Measurements from ENCODE around the gene CENPU.
"Not testable (repeated sequence)": the region's sequence is repeated elsewhere in the genome, so short reads cannot be mapped to it uniquely, and the experiment has no call there.

CENPU gene

GRCh38 chr4:184668511-184669114 is 65.3 kb downstream of the CENPU start:
- DNase-seq (ENCODE audit: insufficient read length, low spot score) = no peak
- TF ChIP-seq CTCF (IDR thresholded peaks at IDR 0.05; ENCODE audit: insufficient read depth, missing control alignments) = no peak
- no peak for FAIRE-seq

- no peak for DNase-seq (ENCODE audit: insufficient read length, low spot score)
- FAIRE-seq = no peak
- no peak for TF ChIP-seq CTCF (IDR thresholded peaks at IDR 0.05; ENCODE audit: insufficient read depth, missing control alignments)
Observed at GRCh38 chr4:184668096-184668495, 65.8 kb downstream of the CENPU start.

DNA sequence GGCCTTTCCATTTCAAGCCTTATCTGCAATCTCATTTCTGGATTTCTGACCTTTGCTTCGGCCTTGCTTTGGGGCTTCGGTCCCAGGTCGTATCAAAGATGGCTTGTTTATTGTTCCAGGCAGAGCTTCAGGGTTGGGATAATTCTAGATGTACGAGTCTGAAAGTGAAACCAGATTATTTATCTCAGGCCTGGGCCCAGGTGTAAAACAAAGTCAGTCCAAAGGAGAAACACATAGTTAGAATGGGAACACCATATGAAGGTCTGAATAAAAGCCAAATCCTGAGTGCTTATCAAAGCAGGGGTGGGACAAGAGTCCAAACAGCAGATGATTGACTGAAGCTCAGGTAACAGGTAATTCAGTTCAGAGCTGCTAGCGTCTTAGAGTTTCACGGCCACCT is 67.2 kb downstream of the CENPU start:
- no peak for FAIRE-seq

DNA sequence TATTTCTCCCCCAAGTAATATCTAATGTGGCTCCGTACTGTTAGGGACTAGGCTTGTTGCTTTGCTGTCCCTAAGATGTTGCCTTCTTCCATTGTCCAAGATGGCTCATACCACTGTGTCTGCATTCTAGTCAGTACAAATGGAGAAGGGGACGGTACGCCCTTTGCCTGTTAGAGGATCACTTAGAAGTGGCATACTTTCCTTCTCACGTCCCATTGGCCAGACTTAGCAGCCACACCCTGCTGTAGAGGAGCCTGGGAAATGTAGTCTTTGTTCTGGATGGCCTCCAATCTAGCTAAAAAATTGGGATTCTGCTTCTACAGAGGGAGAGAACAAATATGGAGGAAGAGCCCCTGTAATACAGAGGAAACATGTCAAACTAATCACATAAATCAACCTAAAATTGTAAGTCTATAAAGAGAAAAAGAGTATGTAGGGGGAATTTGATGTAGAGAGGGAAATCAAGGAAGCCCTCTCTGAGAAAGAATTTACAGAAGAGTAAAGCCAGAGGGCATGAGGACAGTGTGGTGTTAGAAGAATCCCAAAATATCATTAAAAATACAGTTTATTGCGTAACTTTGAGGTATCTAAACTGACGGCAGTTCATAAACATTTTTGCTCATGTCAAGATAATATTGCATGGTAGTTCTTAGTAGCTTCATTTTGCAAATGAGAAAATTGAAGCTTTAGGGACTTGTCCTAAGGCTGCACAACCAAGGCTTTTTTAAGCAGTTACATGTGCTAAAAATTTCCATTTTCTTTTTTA is 69.3 kb downstream of the CENPU start:
- FAIRE-seq (no peak), DNase-seq (ENCODE audit: insufficient read length, low spot score) (no peak)
- no peak for TF ChIP-seq CTCF (IDR thresholded peaks at IDR 0.05; ENCODE audit: insufficient read depth, missing control alignments)

More for the DNA sequence above, 67.2 kb downstream of the CENPU start:
- TF ChIP-seq CTCF (IDR thresholded peaks at IDR 0.05; ENCODE audit: insufficient read depth, missing control alignments) = no peak
- DNase-seq (ENCODE audit: insufficient read length, low spot score) = no peak

DNA sequence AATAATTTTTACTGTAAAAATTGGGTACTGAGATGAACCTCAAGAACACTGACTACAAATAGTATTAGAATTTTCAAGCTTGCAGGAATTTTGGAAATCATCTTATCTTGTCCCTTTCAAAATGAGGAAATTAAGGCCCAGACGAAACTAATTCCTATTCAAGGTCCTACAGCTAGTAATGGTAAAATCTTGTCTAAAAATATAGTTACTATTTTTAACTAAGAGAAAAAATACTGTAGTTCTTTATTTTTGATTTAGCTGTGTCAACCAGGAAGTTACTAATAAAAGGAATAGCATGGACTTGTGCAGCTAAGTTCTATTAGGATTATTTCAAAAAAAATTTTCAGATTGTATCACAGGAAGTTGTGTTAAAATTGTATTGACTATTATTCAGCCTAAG is 71.7 kb downstream of the CENPU start:
- DNase-seq (ENCODE audit: insufficient read length, low spot score) = no peak
- no peak for FAIRE-seq
- no peak for TF ChIP-seq CTCF (IDR thresholded peaks at IDR 0.05; ENCODE audit: insufficient read depth, missing control alignments)

- DNase-seq (ENCODE audit: insufficient read length, low spot score) = no peak
- no peak for FAIRE-seq
- TF ChIP-seq CTCF (IDR thresholded peaks at IDR 0.05; ENCODE audit: insufficient read depth, missing control alignments) = no peak
Observed at GRCh38 chr4:184660978-184661377, 72.9 kb downstream of the CENPU start.

GRCh38 chr4:184657820-184658219 is 76.1 kb downstream of the CENPU start:
- FAIRE-seq = not testable (repeated sequence)

More at GRCh38 chr4:184657820-184658219, 76.1 kb downstream of the CENPU start:
- DNase-seq (ENCODE audit: insufficient read length, low spot score) = not testable (repeated sequence)
